Loucy (cell line): ENCODE data around the gene PGAM5.
"Not testable (repeated sequence)": the region's sequence is repeated elsewhere in the genome, so short reads cannot be mapped to it uniquely, and the experiment has no call there.

ENCODE experiments used
- H2AFZ ChIP-seq: fragments of 200-600 bp; sonication (generic); 2 replicates; pipeline ENCODE4 v1.6.0; 2016; ENCODE audit warnings: antibody characterized with exemption, mild to moderate bottlenecking, low read length, moderate library complexity
- H3F3A ChIP-seq: fragments of 200-600 bp; 2 replicates; pipeline ENCODE4 v1.6.0; 2016; ENCODE audit warnings: antibody characterized with exemption, low read depth, mild to moderate bottlenecking
- H3K27me3 ChIP-seq: fragments of 200-600 bp; sonication (generic); 2 replicates; pipeline ENCODE4 v1.6.1; 2014; ENCODE audit warnings: low read length, mild to moderate bottlenecking; ENCODE audit not compliant: insufficient read depth, poor library complexity, severe bottlenecking
- H3K36me3 ChIP-seq: fragments of 200-600 bp; sonication (generic); 2 replicates; pipeline ENCODE4 v1.6.1; 2016; ENCODE audit warnings: low read length; ENCODE audit not compliant: insufficient read depth
- H3K4me1 ChIP-seq: fragments of 200-600 bp; sonication (generic); 2 replicates; pipeline ENCODE4 v1.5.1; 2014; ENCODE audit warnings: low read length, mild to moderate bottlenecking; ENCODE audit not compliant: insufficient read depth, poor library complexity, severe bottlenecking
- H3K4me2 ChIP-seq: fragments of 200-600 bp; sonication (generic); 2 replicates; pipeline ENCODE4 v1.6.0; 2014; ENCODE audit warnings: antibody characterized with exemption, low read length, low read depth, mild to moderate bottlenecking; ENCODE audit not compliant: poor library complexity, severe bottlenecking
- H3K4me3 ChIP-seq: fragments of 200-600 bp; sonication (generic); 2 replicates; pipeline ENCODE4 v1.5.1; 2014; ENCODE audit warnings: low read length, mild to moderate bottlenecking, mixed read lengths; ENCODE audit not compliant: poor library complexity, severe bottlenecking
- H3K79me2 ChIP-seq: fragments of 200-600 bp; sonication (generic); 2 replicates; pipeline ENCODE4 v1.6.1; 2014; ENCODE audit warnings: low read length; ENCODE audit not compliant: insufficient read depth
- H3K9ac ChIP-seq: fragments of 200-600 bp; sonication (generic); 2 replicates; pipeline ENCODE4 v1.6.0; 2014; ENCODE audit warnings: mild to moderate bottlenecking, low read depth, low read length, moderate library complexity; ENCODE audit not compliant: poor library complexity, severe bottlenecking
- H3K9me2 ChIP-seq: fragments of 200-600 bp; sonication (generic); replicated peaks from 2 replicates; pipeline ENCODE4 v1.6.1; 2016; ENCODE audit warnings: low read depth, low read length, mixed read lengths
- H3K9me3 ChIP-seq: fragments of 200-600 bp; sonication (generic); 2 replicates; pipeline ENCODE4 v1.6.1; 2014; ENCODE audit warnings: mild to moderate bottlenecking, antibody characterized with exemption, low read length, low read depth; ENCODE audit not compliant: insufficient read depth
- H4K20me1 ChIP-seq: fragments of 200-600 bp; sonication (generic); 2 replicates; pipeline ENCODE4 v1.6.0; 2014; ENCODE audit warnings: antibody characterized with exemption, low read length, mild to moderate bottlenecking; ENCODE audit not compliant: insufficient read depth, poor library complexity, severe bottlenecking
- EZH2phosphoT487 ChIP-seq: fragments of 200-600 bp; IDR thresholded peaks from 2 replicates; pipeline ENCODE4 v1.6.1; 2018; ENCODE audit warnings: antibody characterized with exemption, mild to moderate bottlenecking, moderate library complexity, borderline replicate concordance
- TF ChIP-seq, protein P1 (sequence below): fragments of 200-600 bp; sonication (generic); conservative IDR thresholded peaks from 2 replicates; pipeline ENCODE4 v1.5.1; 2014; ENCODE audit warnings: mild to moderate bottlenecking, antibody characterized with exemption, low read length

The PGAM5 gene

DNA sequence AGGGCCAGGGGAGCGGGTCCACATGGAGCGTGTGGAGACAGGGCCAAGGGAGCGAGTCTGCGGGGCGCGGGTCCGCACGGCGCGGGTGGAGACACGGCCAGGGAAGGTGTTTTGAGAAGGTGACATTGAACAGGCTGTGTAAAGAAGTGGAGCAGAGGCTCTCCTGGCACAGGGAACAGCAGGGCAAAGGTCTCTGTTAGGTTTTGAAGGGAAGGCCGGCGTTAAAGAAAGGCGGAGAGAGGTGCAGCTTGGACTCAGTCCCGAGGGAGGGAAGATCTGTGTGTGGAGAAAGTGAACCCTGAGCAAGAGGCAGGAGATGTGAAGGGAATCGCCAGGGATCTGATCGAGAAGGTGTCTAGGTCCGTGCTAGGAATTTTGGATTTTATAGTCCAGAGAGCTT, 21.4 kb upstream of the PGAM5 start:
- Histone ChIP-seq H3K9ac (peak overlapping the region; percentile 11), H2AFZ (no peak overlapping the region), H3K9me2 (no peaks in the 10 kb centered on the region), H3K4me3 (peak overlapping the region; percentile 56), H3K9me3 (no peaks in the 10 kb centered on the region), H3K27me3 (no peaks in the 10 kb centered on the region), H3K79me2 (peaks cover 36% of the 10 kb centered on the region), H4K20me1 (peaks cover 24% of the 10 kb centered on the region), H3K4me1 (peaks cover 13% of the 10 kb centered on the region), H3F3A (peaks cover 12% of the 10 kb centered on the region), H3K36me3 (no peaks in the 10 kb centered on the region), H3K4me2 (peak overlapping the region; percentile 57)
- TF ChIP-seq, protein P1, sequence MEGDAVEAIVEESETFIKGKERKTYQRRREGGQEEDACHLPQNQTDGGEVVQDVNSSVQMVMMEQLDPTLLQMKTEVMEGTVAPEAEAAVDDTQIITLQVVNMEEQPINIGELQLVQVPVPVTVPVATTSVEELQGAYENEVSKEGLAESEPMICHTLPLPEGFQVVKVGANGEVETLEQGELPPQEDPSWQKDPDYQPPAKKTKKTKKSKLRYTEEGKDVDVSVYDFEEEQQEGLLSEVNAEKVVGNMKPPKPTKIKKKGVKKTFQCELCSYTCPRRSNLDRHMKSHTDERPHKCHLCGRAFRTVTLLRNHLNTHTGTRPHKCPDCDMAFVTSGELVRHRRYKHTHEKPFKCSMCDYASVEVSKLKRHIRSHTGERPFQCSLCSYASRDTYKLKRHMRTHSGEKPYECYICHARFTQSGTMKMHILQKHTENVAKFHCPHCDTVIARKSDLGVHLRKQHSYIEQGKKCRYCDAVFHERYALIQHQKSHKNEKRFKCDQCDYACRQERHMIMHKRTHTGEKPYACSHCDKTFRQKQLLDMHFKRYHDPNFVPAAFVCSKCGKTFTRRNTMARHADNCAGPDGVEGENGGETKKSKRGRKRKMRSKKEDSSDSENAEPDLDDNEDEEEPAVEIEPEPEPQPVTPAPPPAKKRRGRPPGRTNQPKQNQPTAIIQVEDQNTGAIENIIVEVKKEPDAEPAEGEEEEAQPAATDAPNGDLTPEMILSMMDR = no peak
- no peak for TF ChIP-seq EZH2phosphoT487

DNA sequence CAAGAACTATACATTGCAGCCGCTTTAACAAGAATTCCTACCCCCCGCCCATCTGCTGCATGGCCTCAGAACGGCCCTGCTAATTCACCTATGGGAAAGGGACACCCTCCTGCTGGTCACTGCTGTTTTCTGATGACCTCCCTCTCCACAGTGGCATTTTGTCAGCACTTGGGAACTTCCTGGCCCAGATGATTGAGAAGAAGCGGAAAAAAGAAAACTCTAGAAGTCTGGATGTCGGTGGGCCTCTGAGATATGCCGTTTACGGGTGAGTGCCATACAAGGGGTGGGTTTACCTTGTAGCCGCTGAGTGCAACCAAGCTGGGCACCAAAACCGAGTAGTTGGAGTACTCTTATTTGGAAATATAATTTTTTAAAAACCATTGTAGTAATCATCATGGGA, 20.5 kb upstream of the PGAM5 start:
- peaks cover 12% of the 10 kb centered on the region for H3F3A ChIP-seq
- H2AFZ ChIP-seq = no peak overlapping the region
- H3K27me3 ChIP-seq = no peaks in the 10 kb centered on the region
- no peaks in the 10 kb centered on the region for H3K9me3 ChIP-seq
- H4K20me1 ChIP-seq = peaks cover 23% of the 10 kb centered on the region
- H3K79me2 ChIP-seq = peaks cover 33% of the 10 kb centered on the region
- H3K9ac ChIP-seq = no peak overlapping the region
- no peaks in the 10 kb centered on the region for H3K36me3 ChIP-seq
- H3K4me3 ChIP-seq = peak overlapping the region; percentile 56
- peak overlapping the region; percentile 57 for H3K4me2 ChIP-seq
- no peaks in the 10 kb centered on the region for H3K9me2 ChIP-seq
- TF ChIP-seq EZH2phosphoT487 = no peak
- TF ChIP-seq, protein P1 = no peak
- H3K4me1 ChIP-seq = peaks cover 12% of the 10 kb centered on the region

DNA sequence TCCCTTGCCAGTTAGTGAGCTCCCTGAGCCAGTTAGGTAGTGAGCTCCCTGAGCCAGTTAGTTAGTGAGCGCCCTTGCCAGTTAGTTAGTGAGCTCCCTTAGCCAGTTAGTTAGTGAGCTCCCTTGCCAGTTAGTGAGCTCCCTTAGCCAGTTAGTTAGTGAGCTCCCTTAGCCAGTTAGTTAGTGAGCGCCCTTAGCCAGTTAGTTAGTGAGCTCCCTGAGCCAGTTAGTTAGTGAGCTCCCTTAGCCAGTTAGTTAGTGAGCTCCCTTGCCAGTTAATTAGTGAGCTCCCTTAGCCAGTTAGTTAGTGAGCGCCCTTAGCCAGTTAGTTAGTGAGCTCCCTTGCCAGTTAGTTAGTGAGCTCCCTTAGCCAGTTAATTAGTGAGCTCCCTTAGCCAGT, 18.6 kb upstream of the PGAM5 start:
- not testable (repeated sequence) for H3K4me3 ChIP-seq, H3K4me2 ChIP-seq, H3K9me3 ChIP-seq, H3K9ac ChIP-seq, H3K27me3 ChIP-seq, H3K9me2 ChIP-seq, H3K4me1 ChIP-seq, H2AFZ ChIP-seq
- peaks cover 12% of the 10 kb centered on the region for H4K20me1 ChIP-seq
- H3K79me2 ChIP-seq = peaks cover 14% of the 10 kb centered on the region
- H3K36me3 ChIP-seq = peaks cover 10% of the 10 kb centered on the region; the same call in 1 of the 2 replicates
- H3F3A ChIP-seq = peaks cover 12% of the 10 kb centered on the region

DNA sequence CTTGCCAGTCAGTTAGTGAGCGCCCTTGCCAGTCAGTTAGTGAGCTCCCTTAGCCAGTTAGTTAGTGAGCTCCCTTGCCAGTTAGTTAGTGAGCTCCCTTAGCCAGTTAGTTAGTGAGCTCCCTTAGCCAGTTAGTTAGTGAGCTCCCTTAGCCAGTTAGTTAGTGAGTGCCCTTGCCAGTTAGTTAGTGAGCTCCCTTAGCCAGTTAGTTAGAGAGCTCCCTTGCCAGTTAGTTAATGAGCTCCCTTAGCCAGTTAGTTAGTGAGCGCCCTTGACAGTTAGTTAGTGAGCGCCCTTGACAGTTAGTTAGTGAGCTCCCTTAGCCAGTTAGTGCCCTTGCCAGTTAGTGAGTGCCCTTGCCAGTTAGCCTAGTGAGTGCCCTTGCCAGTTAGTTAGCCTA, 15.8 kb upstream of the PGAM5 start:
- not testable (repeated sequence) for H3K79me2 ChIP-seq, H3K9me3 ChIP-seq, H2AFZ ChIP-seq, H3K4me3 ChIP-seq, H3K9me2 ChIP-seq, H3K4me1 ChIP-seq, H3K9ac ChIP-seq, H3K4me2 ChIP-seq, H4K20me1 ChIP-seq, H3K27me3 ChIP-seq
- H3F3A ChIP-seq = peaks cover 12% of the 10 kb centered on the region
- peaks cover 13% of the 10 kb centered on the region; the same call in 1 of the 2 replicates for H3K36me3 ChIP-seq
